Brain microvascular endothelial cell (primary cell): ENCODE data around the gene DAP.

Experiments used
- DNase-seq: peaks from one replicate; pipeline ENCODE4 v3.0.0-alpha.2; 2020
- H3K27ac ChIP-seq: fragments of 250-450 bp; sonication (Bioruptor Pico); 2 replicates; pipeline ENCODE4 v1.5.1; 2020; ENCODE audit warnings: mild to moderate bottlenecking, moderate library complexity
- H3K27me3 ChIP-seq: fragments of 250-450 bp; sonication (Bioruptor Pico); replicated peaks from 2 replicates; pipeline ENCODE4 v1.5.1; 2020; ENCODE audit warnings: mild to moderate bottlenecking
- H3K36me3 ChIP-seq: fragments of 250-450 bp; sonication (Bioruptor Pico); replicated peaks from 2 replicates; pipeline ENCODE4 v1.5.1; 2020; ENCODE audit warnings: mild to moderate bottlenecking
- H3K4me3 ChIP-seq: 2 replicates; pipeline ENCODE4 v1.5.1; 2011; ENCODE audit warnings: low read depth, mild to moderate bottlenecking, control low read depth, low read length, moderate library complexity
- in situ Hi-C: cut with HindIII; loops from 2 replicates; pipeline ENCODE4 v1.10.0; 2017; ENCODE audit warnings: low sequenced_read_pairs, low pct_ligation_motif_present
- TF ChIP-seq, protein P1 (sequence below): IDR thresholded peaks from 2 replicates; pipeline ENCODE4 v1.5.1; 2011; ENCODE audit warnings: low read depth, mild to moderate bottlenecking, moderate library complexity, low read length, control low read depth, inconsistent platforms; ENCODE audit errors: missing control alignments

Gene DAP

DNA sequence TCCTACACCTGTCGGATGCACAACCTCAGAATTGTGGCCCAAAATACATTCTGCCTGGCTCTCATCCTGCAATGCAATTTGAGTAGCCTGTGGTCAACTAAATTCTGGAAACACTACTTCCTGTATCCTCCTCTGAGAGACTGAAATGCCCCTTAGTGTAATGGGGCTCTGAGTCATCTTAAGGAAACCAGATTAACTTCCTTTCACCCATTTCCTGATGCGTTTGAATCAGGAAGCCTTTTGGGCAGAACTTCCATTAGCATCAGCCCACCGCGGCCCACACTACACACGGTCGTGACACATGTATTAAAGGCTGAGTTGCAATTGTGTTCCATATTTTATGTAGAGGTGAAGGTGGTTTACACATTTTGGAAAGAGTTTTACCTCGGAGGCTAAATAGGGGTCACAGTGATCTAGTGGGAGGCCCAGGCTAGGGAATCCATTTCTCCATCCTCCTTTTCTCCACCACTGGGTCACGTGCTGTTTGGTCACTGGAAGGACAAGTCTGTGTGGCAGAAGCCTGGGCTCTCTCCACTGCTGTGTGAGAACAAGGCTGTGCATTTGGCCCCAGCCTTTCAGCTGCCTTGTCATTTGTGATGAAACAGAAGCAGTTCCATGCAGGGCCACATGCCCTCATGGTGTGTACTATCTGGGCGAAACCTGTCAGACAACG is 55.9 kb downstream of the DAP start:
- no peaks in the 10 kb centered on the region for H3K36me3 ChIP-seq
- in situ Hi-C loops: no loop called here
- H3K27ac ChIP-seq: no peak overlapping the region
- H3K4me3 ChIP-seq: no peak overlapping the region
- no peaks in the 10 kb centered on the region for H3K27me3 ChIP-seq
- DNase-seq: no peak
- TF ChIP-seq, protein P1, sequence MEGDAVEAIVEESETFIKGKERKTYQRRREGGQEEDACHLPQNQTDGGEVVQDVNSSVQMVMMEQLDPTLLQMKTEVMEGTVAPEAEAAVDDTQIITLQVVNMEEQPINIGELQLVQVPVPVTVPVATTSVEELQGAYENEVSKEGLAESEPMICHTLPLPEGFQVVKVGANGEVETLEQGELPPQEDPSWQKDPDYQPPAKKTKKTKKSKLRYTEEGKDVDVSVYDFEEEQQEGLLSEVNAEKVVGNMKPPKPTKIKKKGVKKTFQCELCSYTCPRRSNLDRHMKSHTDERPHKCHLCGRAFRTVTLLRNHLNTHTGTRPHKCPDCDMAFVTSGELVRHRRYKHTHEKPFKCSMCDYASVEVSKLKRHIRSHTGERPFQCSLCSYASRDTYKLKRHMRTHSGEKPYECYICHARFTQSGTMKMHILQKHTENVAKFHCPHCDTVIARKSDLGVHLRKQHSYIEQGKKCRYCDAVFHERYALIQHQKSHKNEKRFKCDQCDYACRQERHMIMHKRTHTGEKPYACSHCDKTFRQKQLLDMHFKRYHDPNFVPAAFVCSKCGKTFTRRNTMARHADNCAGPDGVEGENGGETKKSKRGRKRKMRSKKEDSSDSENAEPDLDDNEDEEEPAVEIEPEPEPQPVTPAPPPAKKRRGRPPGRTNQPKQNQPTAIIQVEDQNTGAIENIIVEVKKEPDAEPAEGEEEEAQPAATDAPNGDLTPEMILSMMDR: no peak

DNA sequence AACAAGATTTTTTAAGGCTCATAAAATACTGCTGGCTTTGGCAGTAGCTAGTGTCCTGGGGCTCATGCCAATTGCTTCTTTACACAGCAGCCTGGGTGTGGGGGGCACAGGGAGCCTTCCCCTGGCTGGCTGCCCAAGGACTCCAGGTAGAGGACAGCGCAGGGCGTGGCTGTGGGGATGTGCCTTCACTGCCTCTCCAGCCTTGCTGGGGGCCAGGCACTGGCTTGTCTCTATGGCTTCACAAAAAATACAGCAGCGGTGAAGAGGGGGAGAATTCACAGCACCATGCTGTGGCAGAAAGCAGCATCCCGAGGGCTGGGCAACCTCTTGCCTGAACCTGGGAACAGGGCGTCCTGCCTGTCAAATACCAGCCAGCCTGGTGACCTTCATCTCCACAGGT is 57.4 kb downstream of the DAP start:
- DNase-seq: no peak
- Histone ChIP-seq H3K36me3 (no peaks in the 10 kb centered on the region), H3K27me3 (no peaks in the 10 kb centered on the region), H3K4me3 (no peak overlapping the region), H3K27ac (no peak overlapping the region)
- in situ Hi-C loops: no loop called here
- TF ChIP-seq, protein P1: no peak

DNA sequence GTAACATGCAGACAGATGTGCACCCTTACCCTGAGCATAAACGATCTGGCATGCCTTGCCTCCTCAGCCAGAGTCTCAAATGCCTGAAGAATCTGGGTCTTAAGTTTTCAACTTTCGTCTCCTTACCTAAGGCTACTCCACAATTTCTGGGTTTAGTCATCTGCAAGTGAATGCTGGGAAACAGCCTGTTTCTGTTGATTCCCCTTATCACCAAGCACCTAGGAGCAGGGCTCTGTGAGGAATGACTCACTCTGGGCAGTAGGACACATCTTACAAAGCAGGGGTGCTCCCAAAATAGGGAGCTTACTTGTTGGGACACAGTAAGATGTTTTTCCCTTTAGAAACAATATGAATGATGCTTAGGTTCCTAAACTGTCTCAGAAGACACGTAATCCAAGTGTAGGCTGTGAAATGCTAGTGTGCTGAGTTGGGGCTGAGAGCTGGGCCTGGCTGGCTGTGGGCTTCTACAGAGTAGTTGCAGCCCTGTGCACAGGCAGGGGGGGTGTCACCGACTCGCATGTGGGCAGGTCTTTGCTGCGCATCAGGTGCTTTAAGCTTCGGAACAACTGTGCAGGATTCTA is 58.0 kb downstream of the DAP start:
- Histone ChIP-seq H3K4me3 (no peak overlapping the region), H3K36me3 (no peaks in the 10 kb centered on the region), H3K27me3 (no peaks in the 10 kb centered on the region), H3K27ac (peak overlapping the region; percentile 96)
- TF ChIP-seq, protein P1: no peak
- in situ Hi-C loops: no loop called here
- DNase-seq: peak; percentile 49

DNA sequence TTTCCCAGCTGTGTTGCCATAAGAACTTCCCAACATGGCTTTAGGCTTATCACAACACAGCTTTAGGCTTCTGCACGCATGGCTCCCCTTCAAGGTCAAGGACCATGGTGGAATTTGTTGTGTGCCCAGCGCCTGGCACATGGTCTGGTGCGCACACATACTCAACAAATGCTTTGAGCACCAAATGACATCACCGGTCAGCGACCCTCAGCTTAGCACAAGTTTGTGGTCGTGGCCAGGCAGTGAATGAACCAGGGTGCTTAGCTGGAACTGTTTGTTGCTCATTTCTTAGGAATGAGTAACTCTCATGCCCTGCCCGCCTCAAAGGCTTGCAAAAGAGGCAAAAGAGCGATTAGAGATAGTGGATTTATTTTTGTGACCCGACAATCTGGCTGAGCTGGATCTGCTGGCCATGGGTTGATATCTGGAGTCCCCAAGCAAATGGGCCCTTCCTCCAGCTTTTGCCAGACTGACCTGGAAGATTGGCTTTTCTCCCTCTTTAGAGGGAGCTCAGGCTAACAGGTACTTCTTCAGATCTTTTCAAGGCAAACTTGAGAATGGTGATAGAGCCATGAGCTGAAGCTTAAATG is 58.9 kb downstream of the DAP start:
- no peaks in the 10 kb centered on the region for H3K36me3 ChIP-seq
- peak overlapping the region; percentile 96 for H3K27ac ChIP-seq
- TF ChIP-seq, protein P1: no peak
- H3K4me3 ChIP-seq: no peak overlapping the region
- in situ Hi-C loops: no loop called here
- peak; percentile 97 for DNase-seq
- H3K27me3 ChIP-seq: no peaks in the 10 kb centered on the region

DNA sequence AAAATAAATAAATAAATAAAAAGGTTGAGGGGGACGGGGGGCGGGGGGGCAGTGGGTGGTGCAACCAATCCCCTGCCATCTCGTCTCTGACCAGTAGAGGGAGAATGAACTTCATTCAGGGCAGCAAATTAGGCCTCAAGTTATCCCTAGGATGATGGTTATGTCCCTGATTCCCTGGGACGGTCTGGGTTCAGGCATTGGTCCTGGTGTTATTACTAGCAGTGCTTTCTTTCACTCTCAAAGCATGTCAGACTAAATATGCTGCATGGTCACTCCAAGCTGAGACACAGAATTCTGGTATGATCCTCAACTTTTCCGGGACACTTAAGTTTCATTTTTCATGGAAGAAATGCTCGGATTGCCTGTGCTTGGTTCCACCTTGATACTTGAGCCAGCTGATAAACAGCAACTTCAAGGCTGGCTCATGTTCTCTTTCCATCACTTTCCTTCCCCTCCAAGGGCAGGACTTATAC is 59.4 kb downstream of the DAP start:
- TF ChIP-seq, protein P1: peak; percentile 67
- no peaks in the 10 kb centered on the region for H3K36me3 ChIP-seq
- in situ Hi-C loops: no loop called here
- H3K27ac ChIP-seq: peak overlapping the region; percentile 96
- H3K4me3 ChIP-seq: no peak overlapping the region
- H3K27me3 ChIP-seq: no peaks in the 10 kb centered on the region
- DNase-seq: peak; percentile 56
